NCI-H146 treated with DMSO at 0.1 percent for 48 hours (cell line): ENCODE results near the gene ARHGAP30.
A peak's percentile ranks its signal among the peaks of the same experiment; 100 is the strongest.

Experiments
- DNase-seq: peaks from one replicate; lab custom pipeline; 2025; ENCODE audit not compliant: unreplicated experiment; lab: John Stamatoyannopoulos, UW

ARHGAP30 gene

GRCh38 chr1:161091796-161092507 lies 22.3 kb upstream of the ARHGAP30 start:
- DNase-seq: no peak

GRCh38 chr1:161091093-161091492 lies 21.4 kb upstream of the ARHGAP30 start:
- DNase-seq: no peak

GRCh38 chr1:161090617-161091016 lies 20.9 kb upstream of the ARHGAP30 start:
- no peak for DNase-seq

DNA sequence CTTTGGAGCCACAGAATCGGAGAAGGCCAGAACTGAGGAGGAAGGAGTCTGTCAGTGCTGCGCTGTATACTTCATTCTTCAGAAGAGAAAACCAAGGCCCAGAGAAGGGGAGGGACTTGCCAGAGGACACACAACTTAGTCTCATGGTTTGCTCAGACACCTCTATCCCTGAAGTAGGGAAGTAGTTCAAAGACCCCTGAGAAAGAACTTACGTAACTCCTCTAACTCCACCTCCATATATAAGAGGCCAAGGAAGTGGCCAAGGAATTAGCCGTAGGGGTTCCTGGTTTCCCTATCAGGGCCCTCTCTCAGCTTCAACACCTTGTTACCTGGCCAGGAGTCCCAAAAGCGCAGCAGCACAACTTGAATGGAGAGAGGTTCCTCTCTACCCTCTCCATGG lies 20.2 kb upstream of the ARHGAP30 start:
- DNase-seq: no peak

- no peak for DNase-seq
These were observed 19.7 kb upstream of the ARHGAP30 start, which contains the start of gene NECTIN4 for GRCh38 chr1:161089251-161089924. NECTIN4 (minus strand) TSS chr1:161089558; CDS start chr1:161089296, 262 bp downstream.

GRCh38 chr1:161088587-161089110 lies 19.0 kb upstream of the ARHGAP30 start:
- no peak for DNase-seq

GRCh38 chr1:161086457-161086856 lies 16.8 kb upstream of the ARHGAP30 start:
- DNase-seq: no peak

GRCh38 chr1:161085165-161085564 lies 15.5 kb upstream of the ARHGAP30 start:
- DNase-seq: no peak

DNA sequence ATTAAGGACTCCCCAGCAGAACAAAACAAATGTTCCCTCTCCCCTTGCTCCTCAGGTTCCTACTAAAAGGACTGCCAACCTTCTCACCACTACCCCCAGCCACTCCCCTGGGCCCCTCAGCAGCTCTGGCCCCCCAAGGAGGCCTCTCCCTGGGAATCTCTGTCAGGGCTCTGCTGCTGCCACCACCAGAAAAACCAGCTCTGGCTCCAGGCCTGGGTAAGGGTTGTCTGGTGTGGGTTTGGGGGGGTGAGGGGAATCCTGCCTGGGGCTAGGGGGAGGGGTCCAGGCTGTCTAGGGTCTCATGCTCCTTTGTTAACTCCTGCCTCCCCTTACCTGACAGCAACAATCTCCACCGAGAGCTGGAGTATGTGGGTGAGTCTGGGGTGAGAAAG lies 14.9 kb upstream of the ARHGAP30 start:
- no peak for DNase-seq

DNA sequence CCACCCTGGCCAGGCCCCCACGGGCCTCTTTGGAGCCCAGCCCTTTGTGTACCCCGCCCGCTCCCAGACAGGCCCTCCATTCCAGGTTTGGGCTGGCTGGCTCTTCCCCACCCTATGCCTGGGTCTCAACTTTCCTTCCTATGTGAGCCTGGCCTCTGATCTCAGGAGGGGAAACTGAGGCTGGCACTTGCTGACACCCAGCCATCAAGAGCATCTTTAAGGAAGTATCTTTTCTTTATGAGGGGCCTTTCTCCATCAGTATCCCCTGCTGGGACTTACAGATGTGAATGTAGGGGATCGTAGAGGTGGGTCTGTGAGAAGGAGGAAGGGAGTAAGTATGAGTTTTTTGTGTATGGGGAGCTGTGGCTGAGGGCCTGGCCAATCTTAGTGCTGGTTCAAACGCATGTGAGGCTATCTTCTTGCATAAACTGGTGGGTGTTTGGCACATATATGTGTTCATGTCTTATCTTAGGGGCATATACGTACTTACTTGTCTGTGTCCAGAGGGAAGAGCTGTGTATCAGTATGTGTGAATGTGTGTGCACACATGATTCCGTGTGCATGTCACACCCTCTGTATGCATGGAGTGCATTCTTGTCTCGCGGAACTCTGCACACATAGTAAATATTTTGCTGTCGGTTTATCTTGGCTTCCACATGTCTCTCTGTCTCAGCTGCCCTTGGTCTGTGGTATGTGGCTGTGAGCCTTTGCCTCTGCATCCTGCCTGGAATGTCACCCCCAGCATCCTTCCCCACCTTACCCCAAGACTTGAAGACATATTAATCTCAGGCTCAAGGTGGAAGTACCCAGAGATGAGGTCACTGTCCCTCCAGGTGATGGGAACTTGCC lies 14.3 kb upstream of the ARHGAP30 start:
- DNase-seq: no peak

GRCh38 chr1:161082996-161083747 lies 13.5 kb upstream of the ARHGAP30 start:
- no peak for DNase-seq

- no peak for DNase-seq
These were observed 12.8 kb upstream of the ARHGAP30 start for GRCh38 chr1:161082483-161082882.

DNA sequence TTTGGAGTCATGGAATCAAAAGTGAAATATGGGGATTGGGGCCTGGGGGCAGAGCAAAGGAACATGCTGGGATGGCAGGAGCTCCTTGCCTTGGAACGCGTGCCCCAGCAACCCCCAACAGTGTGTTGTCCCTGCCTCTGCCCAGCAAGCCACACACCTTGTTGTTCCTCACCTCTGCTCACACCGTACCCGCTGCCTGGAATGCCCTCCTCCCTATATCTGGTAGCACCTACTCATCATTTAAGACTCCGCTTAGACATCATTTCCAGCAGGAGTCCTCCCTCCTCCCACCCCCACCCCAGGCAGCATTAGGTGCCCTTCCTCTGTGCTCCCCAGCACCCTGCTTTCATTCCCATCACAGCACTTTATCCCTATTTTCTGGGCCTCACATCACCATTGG lies 11.8 kb upstream of the ARHGAP30 start:
- DNase-seq: no peak

GRCh38 chr1:161080441-161081405 lies 11.0 kb upstream of the ARHGAP30 start:
- peak; percentile 17 for DNase-seq

- no peak for DNase-seq
These were observed 9.9 kb upstream of the ARHGAP30 start for GRCh38 chr1:161079436-161080110.

DNA sequence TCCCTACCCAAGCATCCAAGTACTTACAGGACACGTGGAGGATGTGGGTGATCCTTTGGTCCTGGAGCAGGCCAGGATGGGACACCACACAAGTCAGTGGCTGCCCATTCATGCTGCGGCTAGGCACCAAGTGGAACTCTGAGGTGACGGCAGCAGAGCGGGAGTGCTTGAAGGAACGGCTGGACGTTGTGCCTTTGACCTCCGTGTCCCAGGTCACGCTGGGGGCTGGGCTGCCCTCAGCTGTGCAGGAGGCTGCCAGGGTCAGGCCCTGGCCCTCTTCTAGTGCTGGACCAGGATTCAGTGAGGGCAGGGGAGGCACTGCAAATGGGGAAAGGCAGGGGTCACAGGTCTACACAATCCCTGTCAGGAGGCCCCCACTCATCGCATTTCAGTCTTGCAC lies 7.7 kb upstream of the ARHGAP30 start:
- no peak for DNase-seq

DNA sequence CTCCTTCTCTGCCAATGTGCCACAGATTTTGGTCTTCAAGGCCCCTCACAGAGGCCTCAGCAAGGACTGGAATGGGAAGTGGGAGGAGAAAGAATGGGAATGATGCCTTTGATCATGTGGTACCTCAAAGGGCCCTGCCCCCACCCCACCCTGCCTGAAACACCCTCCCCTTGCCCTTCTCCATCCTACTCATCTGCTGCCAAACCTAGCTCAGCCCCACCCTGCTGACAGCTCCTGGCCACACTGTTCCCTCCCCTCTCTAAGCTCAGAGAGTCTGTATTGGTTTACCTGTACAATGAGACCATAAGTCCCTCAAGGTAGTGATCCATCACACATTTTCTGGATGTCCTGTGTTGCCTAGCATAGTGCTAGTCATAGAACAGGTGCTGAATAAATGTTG lies 6.7 kb upstream of the ARHGAP30 start:
- no peak for DNase-seq

DNA sequence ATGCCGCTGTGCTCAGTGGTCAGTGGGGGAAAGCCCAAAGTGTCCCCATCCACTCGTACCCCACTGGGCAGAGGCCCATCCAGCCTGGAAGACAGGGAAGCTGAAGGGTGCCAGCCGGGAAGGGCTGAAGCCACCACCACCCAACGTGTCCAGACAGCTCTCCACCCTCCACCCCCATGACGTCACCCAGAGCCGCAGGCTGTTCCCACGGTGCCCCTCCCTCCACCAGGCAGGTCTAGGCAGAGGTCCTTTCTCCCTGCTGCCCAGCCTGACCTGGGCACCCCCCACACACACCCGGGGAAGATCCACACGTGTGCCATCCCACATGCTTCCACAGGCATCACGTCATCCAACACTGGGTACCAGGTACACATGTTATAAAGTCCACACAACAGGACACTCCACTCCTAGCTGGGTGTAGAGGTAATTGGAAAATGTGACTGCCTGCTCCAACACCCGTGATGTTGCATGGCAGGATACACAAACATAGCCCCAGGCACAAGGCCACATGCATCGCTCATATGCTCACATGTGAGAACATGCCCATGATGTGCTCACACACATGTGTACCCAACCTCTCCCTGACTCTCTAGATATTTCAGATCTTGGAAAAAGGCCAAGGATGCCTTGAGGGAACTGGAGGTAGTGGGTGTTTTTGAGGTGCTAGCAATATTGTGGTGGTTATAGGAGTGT lies 5.1 kb upstream of the ARHGAP30 start:
- DNase-seq: no peak
